ENCODE data around the gene RNF141. TPM values are rescaled to one million over a fixed set of nuclear protein-coding genes. Genes with fewer than 3 reads are reported as not detected.
A peak's percentile ranks its signal among the peaks of the same experiment; 100 is the strongest.

RNF141 gene
- total RNA-seq, result 10 to 100 TPM; 17.5 to 19.6 TPM

- Mint-ChIP-seq H3K4me3 (peak within 1 kb of the TSS; percentile 87 to 94), H3K9me3 (no peaks in the 10 kb centered on the region), H3K27ac (peak within 1 kb of the TSS; percentile 79), H3K36me3 (ENCODE audit: insufficient read depth in 2 of 2) (peaks cover 0 to 1% of the 10 kb centered on the region in 2 donors), H3K27me3 (ENCODE audit: low read depth) (no peaks in the 10 kb centered on the region), H3K4me1 (ENCODE audit: low read depth) (peaks cover 34% of the 10 kb centered on the region)
- ATAC-seq (replicated peaks in 1 of 2) (peak; percentile 98), DNase-seq (peak; percentile 97 to 99)
Observed at GRCh38 chr11:10540915-10541560, at the start of gene RNF141. Gene RNF141, minus strand, starts transcription at chr11:10541187. Its CDS starts 7,029 bp downstream, at chr11:10534158.

DNA sequence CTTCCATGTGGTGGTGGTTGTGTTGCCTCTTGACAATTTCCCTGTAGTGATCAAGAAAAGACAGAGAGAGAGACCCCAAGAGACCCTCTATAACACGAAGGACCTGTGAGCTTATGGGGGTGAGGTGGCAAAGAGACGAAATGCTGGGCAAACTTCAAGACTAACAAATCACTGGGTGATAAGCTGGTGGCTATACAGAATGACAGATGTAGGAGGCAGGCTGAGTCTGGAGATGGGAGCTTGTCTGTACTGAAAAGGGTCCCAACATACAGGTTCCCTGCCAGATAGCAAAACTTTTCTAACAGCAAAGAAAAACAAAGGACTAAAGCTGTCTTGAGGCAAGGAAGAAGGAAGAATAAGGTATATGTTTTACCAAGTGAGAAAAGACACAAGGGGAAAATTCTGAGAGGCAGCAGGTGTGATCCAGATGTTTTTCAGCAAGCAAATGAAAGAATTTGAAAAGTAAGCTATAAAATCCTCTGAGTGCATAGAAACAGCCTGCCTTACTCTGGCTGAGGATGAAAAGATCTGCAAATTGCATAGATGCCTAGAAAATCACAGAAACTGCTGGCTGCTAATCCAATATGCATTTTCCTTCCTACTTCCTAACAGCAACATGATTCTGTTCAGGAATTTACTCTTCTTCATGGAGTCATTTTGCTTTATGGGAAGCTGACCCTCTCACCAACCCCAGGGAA lies 49.4 kb upstream of the RNF141 start:
- ATAC-seq (replicated peaks in 1 of 2), result no peak
- Mint-ChIP-seq H3K36me3 (ENCODE audit: insufficient read depth in 2 of 2) (no peaks in the 10 kb centered on the region), H3K9me3 (no peaks in the 10 kb centered on the region), H3K4me3 (no peak overlapping the region), H3K27me3 (ENCODE audit: low read depth) (peaks cover 5% of the 10 kb centered on the region), H3K27ac (no peak overlapping the region), H3K4me1 (ENCODE audit: low read depth) (peaks cover 23% of the 10 kb centered on the region)
- no peak for DNase-seq

GRCh38 chr11:10588904-10589303 lies 47.9 kb upstream of the RNF141 start:
- H3K9me3 Mint-ChIP-seq, result no peaks in the 10 kb centered on the region
- peaks cover 16% of the 10 kb centered on the region for H3K4me1 Mint-ChIP-seq (ENCODE audit: low read depth)
- no peaks in the 10 kb centered on the region for H3K36me3 Mint-ChIP-seq (ENCODE audit: insufficient read depth in 2 of 2)
- H3K4me3 Mint-ChIP-seq, result no peak overlapping the region
- ATAC-seq (replicated peaks in 1 of 2) (no peak), DNase-seq (no peak)
- H3K27ac Mint-ChIP-seq, result no peak overlapping the region
- peaks cover 5% of the 10 kb centered on the region for H3K27me3 Mint-ChIP-seq (ENCODE audit: low read depth)

DNA sequence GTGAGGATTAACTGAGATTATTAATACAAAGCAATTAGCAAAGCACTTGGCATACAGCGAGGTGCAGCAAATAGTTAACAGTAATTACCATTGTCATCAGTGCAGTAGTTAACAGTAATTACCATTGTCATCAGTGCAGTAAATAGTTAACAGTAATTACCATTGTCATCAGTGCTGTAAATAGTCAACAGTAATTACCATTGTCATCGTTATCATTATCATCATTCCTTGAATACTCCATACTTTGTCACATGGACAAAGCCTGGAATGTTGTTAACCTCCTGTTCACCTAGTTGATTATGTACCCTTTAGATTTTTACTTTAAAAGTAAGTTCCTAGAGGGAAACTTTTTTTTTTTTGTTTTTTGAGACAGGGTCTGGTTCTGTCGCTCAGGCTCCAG lies 47.0 kb upstream of the RNF141 start:
- ATAC-seq (replicated peaks in 1 of 2), result no peak

GRCh38 chr11:10587388-10587787 lies 46.4 kb upstream of the RNF141 start:
- Mint-ChIP-seq H3K4me3 (no peak overlapping the region), H3K27ac (no peak overlapping the region), H3K27me3 (ENCODE audit: low read depth) (peaks cover 17% of the 10 kb centered on the region), H3K36me3 (ENCODE audit: insufficient read depth in 2 of 2) (no peaks in the 10 kb centered on the region), H3K4me1 (ENCODE audit: low read depth) (peaks cover 10% of the 10 kb centered on the region), H3K9me3 (no peaks in the 10 kb centered on the region)
- DNase-seq (no peak), ATAC-seq (replicated peaks in 1 of 2) (no peak)

More for the DNA sequence above, 47.0 kb upstream of the RNF141 start:
- no peaks in the 10 kb centered on the region for H3K36me3 Mint-ChIP-seq (ENCODE audit: insufficient read depth in 2 of 2)
- DNase-seq, result no peak
- H3K4me1 Mint-ChIP-seq (ENCODE audit: low read depth), result peaks cover 10% of the 10 kb centered on the region
- no peak overlapping the region for H3K4me3 Mint-ChIP-seq
- H3K27ac Mint-ChIP-seq, result no peak overlapping the region
- H3K27me3 Mint-ChIP-seq (ENCODE audit: low read depth), result peaks cover 13% of the 10 kb centered on the region
- no peaks in the 10 kb centered on the region for H3K9me3 Mint-ChIP-seq

DNA sequence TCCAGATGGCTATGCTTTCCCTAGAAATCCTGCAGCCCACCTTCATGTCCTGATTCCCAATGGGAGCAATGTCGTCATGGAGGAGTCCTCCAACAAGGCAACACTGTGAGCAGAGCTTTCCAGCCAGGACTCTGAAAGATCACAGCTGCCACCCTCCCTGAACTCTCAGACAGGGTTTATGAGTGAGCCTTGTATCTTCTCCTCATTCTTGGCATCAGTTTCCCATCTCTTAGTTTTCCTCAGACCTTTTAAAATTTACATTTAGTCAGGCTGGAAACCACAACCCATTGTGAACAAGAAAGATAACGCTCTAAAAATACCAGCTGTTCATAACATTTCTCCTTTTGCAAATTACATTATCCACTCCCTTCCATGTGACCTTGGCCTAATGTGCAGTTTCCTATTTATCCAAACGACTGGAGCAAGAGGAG lies 43.1 kb upstream of the RNF141 start:
- Mint-ChIP-seq H3K4me1 (ENCODE audit: low read depth) (peaks cover 10% of the 10 kb centered on the region), H3K36me3 (ENCODE audit: insufficient read depth in 2 of 2) (no peaks in the 10 kb centered on the region), H3K27me3 (ENCODE audit: low read depth) (peaks cover 12% of the 10 kb centered on the region), H3K9me3 (no peaks in the 10 kb centered on the region), H3K27ac (no peak overlapping the region), H3K4me3 (no peak overlapping the region)
- no peak for ATAC-seq (replicated peaks in 1 of 2)
- no peak for DNase-seq

DNA sequence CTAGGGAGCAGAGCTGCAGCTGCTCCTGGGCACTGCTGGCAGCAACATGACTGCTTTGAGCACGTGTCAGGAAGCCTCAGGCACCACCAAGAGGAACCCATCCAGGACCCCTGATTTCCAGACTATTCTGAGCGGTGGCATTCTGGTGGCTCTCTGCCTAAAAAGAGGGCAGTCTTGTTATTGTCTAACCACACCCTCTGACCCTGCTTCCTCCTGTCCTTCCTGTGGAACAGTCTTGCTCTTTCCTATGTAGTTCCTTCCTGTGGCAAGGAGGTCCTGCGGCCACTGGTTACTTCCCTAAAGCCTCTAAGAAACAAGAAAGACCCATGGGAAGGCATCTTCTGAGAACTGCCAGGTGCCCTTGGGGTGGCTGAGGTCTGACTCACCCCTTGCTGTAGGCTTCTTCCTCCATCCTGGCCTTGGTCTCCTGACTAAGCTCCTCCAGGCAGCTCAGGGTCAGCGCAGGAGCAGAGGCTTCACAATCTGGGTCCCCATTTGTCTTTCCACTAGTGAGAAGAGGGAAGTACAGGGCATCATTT lies 40.6 kb upstream of the RNF141 start:
- DNase-seq, result no peak
- H3K27ac Mint-ChIP-seq, result no peak overlapping the region
- no peak for ATAC-seq (replicated peaks in 1 of 2)
- H3K4me1 Mint-ChIP-seq (ENCODE audit: low read depth), result peaks cover 6% of the 10 kb centered on the region
- H3K9me3 Mint-ChIP-seq, result no peaks in the 10 kb centered on the region
- peaks cover 20% of the 10 kb centered on the region for H3K27me3 Mint-ChIP-seq (ENCODE audit: low read depth)
- no peaks in the 10 kb centered on the region for H3K36me3 Mint-ChIP-seq (ENCODE audit: insufficient read depth in 2 of 2)
- H3K4me3 Mint-ChIP-seq, result no peak overlapping the region

GRCh38 chr11:10580623-10581022 lies 39.6 kb upstream of the RNF141 start:
- H3K4me1 Mint-ChIP-seq (ENCODE audit: low read depth), result no peaks in the 10 kb centered on the region
- DNase-seq (no peak), ATAC-seq (replicated peaks in 1 of 2) (no peak)
- no peak overlapping the region for H3K27ac Mint-ChIP-seq
- no peaks in the 10 kb centered on the region for H3K9me3 Mint-ChIP-seq
- H3K27me3 Mint-ChIP-seq (ENCODE audit: low read depth), result peaks cover 20% of the 10 kb centered on the region
- H3K4me3 Mint-ChIP-seq, result no peak overlapping the region
- no peaks in the 10 kb centered on the region for H3K36me3 Mint-ChIP-seq (ENCODE audit: insufficient read depth in 2 of 2)

DNA sequence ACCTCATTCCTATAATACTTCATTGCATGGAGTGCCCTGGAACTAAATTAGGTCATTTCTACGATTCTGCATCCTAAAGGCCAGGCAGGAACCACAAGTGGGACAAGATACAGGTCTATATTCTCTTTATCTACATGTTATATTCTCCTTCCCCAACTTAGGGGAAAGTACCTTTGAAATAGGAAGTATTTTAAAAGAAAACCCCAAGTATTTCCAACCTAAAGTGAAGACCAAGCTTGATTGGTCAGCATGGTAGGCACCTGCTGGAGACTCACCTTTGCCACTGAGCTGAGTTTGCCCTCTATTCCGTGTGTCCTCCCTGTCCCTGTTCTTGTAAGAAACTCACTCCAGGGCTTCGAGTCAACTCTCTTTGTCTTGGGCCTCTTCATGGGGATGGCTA lies 38.7 kb upstream of the RNF141 start:
- H3K27me3 Mint-ChIP-seq (ENCODE audit: low read depth), result peaks cover 20% of the 10 kb centered on the region
- H3K4me3 Mint-ChIP-seq, result no peak overlapping the region
- H3K4me1 Mint-ChIP-seq (ENCODE audit: low read depth), result no peaks in the 10 kb centered on the region

DNA sequence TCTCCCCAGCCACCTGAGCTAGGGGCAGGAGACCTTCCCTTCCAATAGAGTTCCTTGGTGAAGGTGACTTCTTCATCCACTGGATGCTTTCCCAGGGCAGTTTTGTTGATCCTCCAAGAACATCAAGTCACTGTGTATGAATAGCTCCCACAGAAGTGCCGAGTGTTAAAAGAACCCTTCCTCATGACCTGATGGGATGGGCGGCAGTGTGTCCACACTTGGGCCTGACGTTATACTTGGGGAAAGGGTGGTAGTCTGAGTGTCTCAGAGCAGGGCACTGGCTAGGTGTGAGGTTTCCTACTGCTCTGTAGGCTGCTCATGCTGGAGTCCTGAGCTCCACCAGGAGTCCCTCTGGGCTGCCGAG lies 35.0 kb upstream of the RNF141 start:
- Mint-ChIP-seq H3K36me3 (ENCODE audit: insufficient read depth in 2 of 2) (no peaks in the 10 kb centered on the region), H3K27me3 (ENCODE audit: low read depth) (peaks cover 14% of the 10 kb centered on the region), H3K4me1 (ENCODE audit: low read depth) (no peaks in the 10 kb centered on the region), H3K4me3 (no peak overlapping the region), H3K9me3 (no peaks in the 10 kb centered on the region), H3K27ac (no peak overlapping the region)
- DNase-seq (no peak), ATAC-seq (replicated peaks in 1 of 2) (no peak)

More for the DNA sequence above, 38.7 kb upstream of the RNF141 start:
- H3K9me3 Mint-ChIP-seq, result no peaks in the 10 kb centered on the region
- DNase-seq, result no peak
- H3K27ac Mint-ChIP-seq, result no peak overlapping the region
- ATAC-seq (replicated peaks in 1 of 2), result no peak
- H3K36me3 Mint-ChIP-seq (ENCODE audit: insufficient read depth in 2 of 2), result no peaks in the 10 kb centered on the region

GRCh38 chr11:10575346-10576034 lies 34.5 kb upstream of the RNF141 start:
- peaks cover 14% of the 10 kb centered on the region for H3K27me3 Mint-ChIP-seq (ENCODE audit: low read depth)
- no peak overlapping the region for H3K4me3 Mint-ChIP-seq
- no peaks in the 10 kb centered on the region for H3K36me3 Mint-ChIP-seq (ENCODE audit: insufficient read depth in 2 of 2)
- no peak overlapping the region for H3K27ac Mint-ChIP-seq
- DNase-seq (no peak), ATAC-seq (replicated peaks in 1 of 2) (no peak)
- H3K9me3 Mint-ChIP-seq, result no peaks in the 10 kb centered on the region
- H3K4me1 Mint-ChIP-seq (ENCODE audit: low read depth), result no peaks in the 10 kb centered on the region

- DNase-seq, result no peak
- no peaks in the 10 kb centered on the region for H3K36me3 Mint-ChIP-seq (ENCODE audit: insufficient read depth in 2 of 2)
- no peak overlapping the region for H3K4me3 Mint-ChIP-seq
- H3K9me3 Mint-ChIP-seq, result no peaks in the 10 kb centered on the region
- peaks cover 14% of the 10 kb centered on the region for H3K27me3 Mint-ChIP-seq (ENCODE audit: low read depth)
- no peaks in the 10 kb centered on the region for H3K4me1 Mint-ChIP-seq (ENCODE audit: low read depth)
- H3K27ac Mint-ChIP-seq, result no peak overlapping the region
- ATAC-seq (replicated peaks in 1 of 2), result no peak
Observed at GRCh38 chr11:10573556-10573955, 32.6 kb upstream of the RNF141 start.

DNA sequence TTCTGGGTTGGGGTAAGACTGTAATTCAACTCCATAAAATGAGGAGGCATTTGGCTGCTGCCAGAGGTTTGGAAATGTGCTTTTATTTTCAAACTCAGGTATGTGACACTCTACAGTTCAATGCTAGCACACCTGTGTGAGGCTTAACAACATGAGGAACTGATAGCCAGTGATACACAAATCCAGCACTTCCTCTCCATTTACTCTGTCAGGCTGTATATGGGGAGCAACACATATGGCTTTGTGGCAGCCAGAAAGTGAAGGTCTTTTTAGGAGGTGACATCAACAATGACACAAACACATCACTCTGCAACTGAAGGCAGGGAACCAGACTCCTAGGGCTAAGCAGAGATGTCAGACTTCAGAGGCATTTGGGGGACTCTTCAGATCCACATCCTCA lies 32.0 kb upstream of the RNF141 start:
- Mint-ChIP-seq H3K36me3 (ENCODE audit: insufficient read depth in 2 of 2) (no peaks in the 10 kb centered on the region), H3K4me3 (no peak overlapping the region), H3K9me3 (no peaks in the 10 kb centered on the region)

More for the DNA sequence above, 32.0 kb upstream of the RNF141 start:
- no peak overlapping the region for H3K27ac Mint-ChIP-seq
- peaks cover 14% of the 10 kb centered on the region for H3K27me3 Mint-ChIP-seq (ENCODE audit: low read depth)
- no peaks in the 10 kb centered on the region for H3K4me1 Mint-ChIP-seq (ENCODE audit: low read depth)
- no peak for ATAC-seq (replicated peaks in 1 of 2)
- DNase-seq, result no peak
